Neural cell (in vitro differentiated cells): ENCODE data around the gene FOXP3. TPM values are rescaled to one million over a fixed set of nuclear protein-coding genes. Genes with fewer than 3 reads are reported as not detected.

Source experiments
- H2AFZ ChIP-seq: fragments of 200-600, 300-800 bp; sonication (generic), shearing (Covaris generic); 2 replicates; pipeline ENCODE4 v1.6.0; 2014; ENCODE audit warnings: low read depth, mild to moderate bottlenecking, antibody characterized with exemption, low read length, moderate library complexity
- H3F3A ChIP-seq: fragments of 200-600 bp; shearing (Covaris generic); 2 replicates; pipeline ENCODE4 v1.6.1; 2016; ENCODE audit warnings: mild to moderate bottlenecking, moderate library complexity, mixed read lengths, antibody characterized with exemption, low read length; ENCODE audit not compliant: insufficient read depth, poor library complexity, severe bottlenecking
- H3K27ac ChIP-seq: fragments of 200-600, 300-800 bp; sonication (generic), shearing (Covaris generic); 2 replicates; pipeline ENCODE4 v1.5.1; 2014; ENCODE audit warnings: mild to moderate bottlenecking, low read length, moderate library complexity
- H3K27me3 ChIP-seq: fragments of 300-800, 200-600 bp; sonication (generic), shearing (Covaris generic); 2 replicates; pipeline ENCODE4 v1.6.0; 2014; ENCODE audit warnings: mild to moderate bottlenecking, low read depth, low read length, moderate library complexity; ENCODE audit not compliant: insufficient read depth
- H3K36me3 ChIP-seq: fragments of 300-800, 200-600 bp; sonication (generic), shearing (Covaris generic); 2 replicates; pipeline ENCODE4 v1.5.1; 2014; ENCODE audit warnings: mild to moderate bottlenecking, antibody characterized with exemption, low read length, moderate library complexity; ENCODE audit not compliant: insufficient read depth
- H3K4me2 ChIP-seq: fragments of 300-800, 200-600 bp; sonication (generic), shearing (Covaris generic); 2 replicates; pipeline ENCODE4 v1.6.0; 2014; ENCODE audit warnings: mild to moderate bottlenecking, low read length
- H3K4me3 ChIP-seq: fragments of 300-800, 200-600 bp; sonication (generic), shearing (Covaris generic); 2 replicates; pipeline ENCODE4 v1.5.1; 2014; ENCODE audit warnings: mild to moderate bottlenecking, low read length, moderate library complexity
- H3K79me2 ChIP-seq: fragments of 200-600 bp; shearing (Covaris generic); replicated peaks from 2 replicates; pipeline ENCODE4 v1.6.0; 2014; ENCODE audit warnings: mild to moderate bottlenecking, low read length, moderate library complexity; ENCODE audit not compliant: insufficient read depth
- H3K9ac ChIP-seq: fragments of 300-800, 200-600 bp; sonication (generic), shearing (Covaris generic); 2 replicates; pipeline ENCODE4 v1.6.1; 2016; ENCODE audit warnings: mild to moderate bottlenecking, low read length, mixed read lengths
- H3K9me2 ChIP-seq: fragments of 200-600 bp; shearing (Covaris generic); 2 replicates; pipeline ENCODE4 v1.6.1; 2016; ENCODE audit warnings: mild to moderate bottlenecking, low read length, mixed read lengths; ENCODE audit not compliant: insufficient read depth
- H3K9me3 ChIP-seq: fragments of 200-600, 300-800 bp; sonication (generic), shearing (Covaris generic); 2 replicates; pipeline ENCODE4 v1.6.1; 2016; ENCODE audit warnings: mild to moderate bottlenecking, mixed run types, low read length, moderate library complexity, mixed read lengths
- H4K20me1 ChIP-seq: fragments of 200-600 bp; shearing (Covaris generic); 2 replicates; pipeline ENCODE4 v1.6.1; 2016; ENCODE audit warnings: mild to moderate bottlenecking, mixed run types; ENCODE audit not compliant: insufficient read depth
- EP300 ChIP-seq: fragments of 450-650 bp; conservative IDR thresholded peaks from 2 replicates; pipeline ENCODE4 v1.6.1; 2014; ENCODE audit warnings: antibody characterized with exemption, mild to moderate bottlenecking, moderate library complexity; ENCODE audit not compliant: poor library complexity, severe bottlenecking
- EZH2 ChIP-seq: fragments of 200-600, 300-800 bp; shearing (Covaris generic), sonication (generic); IDR thresholded peaks from 2 replicates; pipeline ENCODE4 v1.6.1; 2014; ENCODE audit warnings: antibody characterized with exemption, low read length, borderline replicate concordance, mild to moderate bottlenecking; ENCODE audit not compliant: insufficient read depth, poor library complexity, severe bottlenecking
- MXI1 ChIP-seq: fragments of 450-650 bp; conservative IDR thresholded peaks from 2 replicates; pipeline ENCODE4 v1.6.1; 2014; ENCODE audit warnings: antibody characterized with exemption, mild to moderate bottlenecking; ENCODE audit not compliant: poor library complexity, severe bottlenecking
- POLR2AphosphoS5 ChIP-seq: IDR thresholded peaks from 2 replicates; pipeline ENCODE4 v1.6.1; 2012
- RAD21 ChIP-seq: fragments of 450-650 bp; conservative IDR thresholded peaks from 2 replicates; pipeline ENCODE4 v1.6.1; 2014; ENCODE audit warnings: antibody characterized with exemption, mild to moderate bottlenecking, moderate library complexity
- SMC3 ChIP-seq: fragments of 450-650 bp; conservative IDR thresholded peaks from 2 replicates; pipeline ENCODE4 v1.6.1; 2014; ENCODE audit warnings: antibody characterized with exemption, mild to moderate bottlenecking, moderate library complexity; ENCODE audit not compliant: poor library complexity
- TAF1 ChIP-seq: IDR thresholded peaks from 2 replicates; pipeline ENCODE4 v1.6.1; 2012; ENCODE audit warnings: low read depth
- polyA plus RNA-seq: library from polyadenylated mRNA; depleted of rRNA; stranded (reverse); fragments of >200 nt; gene quantifications from 2 replicates; pipeline ENCODE4 v1.2.3, GENCODE V29; 2014
- TF ChIP-seq, protein P1 (sequence below): fragments of 450-650 bp; IDR thresholded peaks from 2 replicates; pipeline ENCODE4 v1.5.1; 2014; ENCODE audit warnings: antibody characterized with exemption, mild to moderate bottlenecking, moderate library complexity; ENCODE audit not compliant: poor library complexity, severe bottlenecking
- TF ChIP-seq, protein P2 (sequence below): IDR thresholded peaks from 2 replicates; pipeline ENCODE4 v1.6.1; 2012; ENCODE audit warnings: borderline replicate concordance

FOXP3 gene
- polyA plus RNA-seq, 1 donor from 2014 or later = not detected

DNA sequence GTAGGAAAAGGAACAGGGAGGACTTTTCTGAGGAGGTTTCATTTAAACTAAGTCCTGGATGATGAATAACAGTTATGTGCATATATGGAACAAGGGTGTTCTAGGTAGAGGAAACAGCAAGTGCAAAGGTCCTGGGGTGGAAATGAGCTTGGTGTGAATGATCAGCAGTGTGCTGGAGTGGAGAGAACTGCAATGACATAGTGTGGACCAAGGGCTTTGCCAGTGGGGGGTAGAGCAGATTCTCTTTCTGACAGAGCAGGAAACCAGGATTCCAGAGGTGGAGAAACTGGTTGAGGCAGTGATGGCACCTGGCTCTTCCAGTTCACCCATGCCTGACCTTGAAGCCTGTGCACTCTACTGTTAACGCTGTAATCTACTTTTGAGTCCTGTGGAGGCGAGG lies 6.8 kb upstream of the FOXP3 start:
- H3K4me2 ChIP-seq = no peak overlapping the region
- H3K36me3 ChIP-seq = no peaks in the 10 kb centered on the region
- H2AFZ ChIP-seq = no peak overlapping the region
- TF ChIP-seq EZH2 (no peak), RAD21 (no peak), MXI1 (no peak), EP300 (no peak), SMC3 (no peak), POLR2AphosphoS5 (no peak), TAF1 (no peak)
- TF ChIP-seq, protein P1, sequence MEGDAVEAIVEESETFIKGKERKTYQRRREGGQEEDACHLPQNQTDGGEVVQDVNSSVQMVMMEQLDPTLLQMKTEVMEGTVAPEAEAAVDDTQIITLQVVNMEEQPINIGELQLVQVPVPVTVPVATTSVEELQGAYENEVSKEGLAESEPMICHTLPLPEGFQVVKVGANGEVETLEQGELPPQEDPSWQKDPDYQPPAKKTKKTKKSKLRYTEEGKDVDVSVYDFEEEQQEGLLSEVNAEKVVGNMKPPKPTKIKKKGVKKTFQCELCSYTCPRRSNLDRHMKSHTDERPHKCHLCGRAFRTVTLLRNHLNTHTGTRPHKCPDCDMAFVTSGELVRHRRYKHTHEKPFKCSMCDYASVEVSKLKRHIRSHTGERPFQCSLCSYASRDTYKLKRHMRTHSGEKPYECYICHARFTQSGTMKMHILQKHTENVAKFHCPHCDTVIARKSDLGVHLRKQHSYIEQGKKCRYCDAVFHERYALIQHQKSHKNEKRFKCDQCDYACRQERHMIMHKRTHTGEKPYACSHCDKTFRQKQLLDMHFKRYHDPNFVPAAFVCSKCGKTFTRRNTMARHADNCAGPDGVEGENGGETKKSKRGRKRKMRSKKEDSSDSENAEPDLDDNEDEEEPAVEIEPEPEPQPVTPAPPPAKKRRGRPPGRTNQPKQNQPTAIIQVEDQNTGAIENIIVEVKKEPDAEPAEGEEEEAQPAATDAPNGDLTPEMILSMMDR = no peak
- TF ChIP-seq, protein P2, sequence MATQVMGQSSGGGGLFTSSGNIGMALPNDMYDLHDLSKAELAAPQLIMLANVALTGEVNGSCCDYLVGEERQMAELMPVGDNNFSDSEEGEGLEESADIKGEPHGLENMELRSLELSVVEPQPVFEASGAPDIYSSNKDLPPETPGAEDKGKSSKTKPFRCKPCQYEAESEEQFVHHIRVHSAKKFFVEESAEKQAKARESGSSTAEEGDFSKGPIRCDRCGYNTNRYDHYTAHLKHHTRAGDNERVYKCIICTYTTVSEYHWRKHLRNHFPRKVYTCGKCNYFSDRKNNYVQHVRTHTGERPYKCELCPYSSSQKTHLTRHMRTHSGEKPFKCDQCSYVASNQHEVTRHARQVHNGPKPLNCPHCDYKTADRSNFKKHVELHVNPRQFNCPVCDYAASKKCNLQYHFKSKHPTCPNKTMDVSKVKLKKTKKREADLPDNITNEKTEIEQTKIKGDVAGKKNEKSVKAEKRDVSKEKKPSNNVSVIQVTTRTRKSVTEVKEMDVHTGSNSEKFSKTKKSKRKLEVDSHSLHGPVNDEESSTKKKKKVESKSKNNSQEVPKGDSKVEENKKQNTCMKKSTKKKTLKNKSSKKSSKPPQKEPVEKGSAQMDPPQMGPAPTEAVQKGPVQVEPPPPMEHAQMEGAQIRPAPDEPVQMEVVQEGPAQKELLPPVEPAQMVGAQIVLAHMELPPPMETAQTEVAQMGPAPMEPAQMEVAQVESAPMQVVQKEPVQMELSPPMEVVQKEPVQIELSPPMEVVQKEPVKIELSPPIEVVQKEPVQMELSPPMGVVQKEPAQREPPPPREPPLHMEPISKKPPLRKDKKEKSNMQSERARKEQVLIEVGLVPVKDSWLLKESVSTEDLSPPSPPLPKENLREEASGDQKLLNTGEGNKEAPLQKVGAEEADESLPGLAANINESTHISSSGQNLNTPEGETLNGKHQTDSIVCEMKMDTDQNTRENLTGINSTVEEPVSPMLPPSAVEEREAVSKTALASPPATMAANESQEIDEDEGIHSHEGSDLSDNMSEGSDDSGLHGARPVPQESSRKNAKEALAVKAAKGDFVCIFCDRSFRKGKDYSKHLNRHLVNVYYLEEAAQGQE = no peak
- H3K27me3 ChIP-seq = no peaks in the 10 kb centered on the region
- H3K4me3 ChIP-seq = peak overlapping the region; percentile 69
- no peaks in the 10 kb centered on the region for H3K9me3 ChIP-seq
- no peak overlapping the region for H3K9ac ChIP-seq
- H3K9me2 ChIP-seq = no peaks in the 10 kb centered on the region
- no peak overlapping the region for H3K27ac ChIP-seq
- peaks cover 6% of the 10 kb centered on the region for H3K79me2 ChIP-seq
- H4K20me1 ChIP-seq = no peaks in the 10 kb centered on the region
- no peaks in the 10 kb centered on the region for H3F3A ChIP-seq

DNA sequence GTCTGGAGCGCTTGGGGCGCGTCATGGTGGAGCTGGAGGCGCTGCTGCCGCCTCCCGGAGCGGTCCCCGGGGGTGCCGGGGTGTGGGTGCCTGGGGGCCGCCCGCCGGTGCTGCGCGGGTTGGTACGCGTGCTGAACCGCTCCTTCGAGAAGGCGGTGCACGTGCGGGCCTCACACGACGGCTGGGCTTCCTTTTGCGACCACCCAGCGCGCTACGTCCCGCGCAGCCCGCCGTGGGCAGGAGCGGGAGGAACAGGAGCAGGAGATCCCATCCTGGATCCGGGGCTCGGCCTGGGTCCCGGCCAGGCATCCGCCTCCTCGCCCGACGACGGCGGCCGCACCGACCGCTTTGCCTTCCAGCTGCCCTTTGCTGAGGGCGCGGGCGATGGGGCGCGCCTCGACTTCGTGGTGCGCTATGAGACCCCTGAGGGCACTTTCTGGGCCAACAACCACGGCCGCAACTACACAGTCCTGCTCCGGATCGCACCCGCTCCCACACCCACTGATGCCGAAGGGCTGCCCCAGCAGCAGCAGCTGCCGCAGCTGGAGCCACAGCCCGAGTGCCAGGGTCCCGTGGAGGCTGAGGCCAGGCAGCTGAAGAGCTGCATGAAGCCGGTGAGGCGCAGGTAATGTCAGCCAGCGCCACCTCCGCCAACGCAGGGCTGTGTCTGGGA lies 5.9 kb upstream of the FOXP3 start:
- Histone ChIP-seq H4K20me1 (no peaks in the 10 kb centered on the region), H3K9ac (peak overlapping the region; percentile 87), H3K27ac (peak overlapping the region; percentile 98), H2AFZ (no peak overlapping the region), H3K9me3 (no peaks in the 10 kb centered on the region), H3K79me2 (peaks cover 6% of the 10 kb centered on the region), H3K4me2 (no peak overlapping the region), H3K27me3 (no peaks in the 10 kb centered on the region), H3F3A (no peaks in the 10 kb centered on the region), H3K4me3 (peak overlapping the region; percentile 69), H3K36me3 (no peaks in the 10 kb centered on the region), H3K9me2 (no peaks in the 10 kb centered on the region)
- no peak for TF ChIP-seq SMC3
